ACHN (cell line): Measurements from ENCODE around the gene CRTC1.

ENCODE experiments used
- DNase-seq: peaks from one replicate; pipeline ENCODE4 v3.0.0-alpha.2; 2015
- in situ Hi-C: cut with HindIII; loops from 2 replicates; pipeline ENCODE4 v1.10.0; 2017; ENCODE audit warnings: low sequenced_read_pairs, low pct_ligation_motif_present, low pct_unique_long_range_greater_than_20kb

CRTC1 gene

DNA sequence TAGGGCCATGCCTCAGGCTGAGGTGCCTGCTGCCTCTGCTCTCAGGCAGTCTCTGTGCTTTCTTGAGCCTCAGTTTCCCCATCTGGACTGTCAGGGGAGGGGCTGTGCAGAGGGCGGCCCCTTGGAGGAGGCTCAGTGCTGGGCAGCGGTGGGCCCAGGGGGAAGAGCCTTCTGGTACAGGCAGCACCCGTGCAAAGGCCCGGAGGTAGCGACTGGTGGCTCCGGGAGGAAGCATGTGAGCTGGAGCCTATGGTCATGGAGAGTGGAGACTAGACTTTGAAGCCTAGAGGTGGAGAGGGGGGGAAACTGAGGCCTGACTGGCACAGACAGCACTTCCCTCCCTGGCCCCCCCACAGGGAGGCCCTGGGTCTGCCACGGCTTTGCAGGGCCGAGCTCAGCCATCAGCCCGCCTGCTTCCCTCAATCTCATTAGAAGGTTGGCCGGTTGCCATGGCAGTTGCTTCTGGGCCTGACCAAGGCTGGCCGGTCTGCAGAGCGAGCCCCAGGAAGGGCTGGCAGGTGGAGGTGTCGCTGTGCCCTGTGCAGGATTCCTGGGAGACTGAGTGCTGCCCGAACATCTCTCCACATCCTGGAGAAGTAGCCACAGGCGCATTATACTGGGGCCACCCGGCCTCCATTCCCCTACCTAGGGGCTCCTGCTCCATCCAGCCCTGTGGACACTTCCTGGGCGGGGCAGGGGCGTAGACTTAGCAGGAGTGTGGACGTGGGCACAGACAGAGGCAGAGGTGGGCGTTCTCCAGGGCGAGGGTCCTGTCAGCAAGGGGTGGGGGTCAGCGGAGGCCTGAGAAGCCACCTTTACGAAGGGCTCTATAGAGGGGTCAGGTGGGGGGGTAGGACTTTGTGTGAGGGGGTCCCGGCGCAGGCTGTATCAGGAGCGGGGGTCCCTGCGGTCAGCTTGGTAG is 53.2 kb downstream of the CRTC1 start:
- in situ Hi-C loops: no loop called here
- no peak for DNase-seq

DNA sequence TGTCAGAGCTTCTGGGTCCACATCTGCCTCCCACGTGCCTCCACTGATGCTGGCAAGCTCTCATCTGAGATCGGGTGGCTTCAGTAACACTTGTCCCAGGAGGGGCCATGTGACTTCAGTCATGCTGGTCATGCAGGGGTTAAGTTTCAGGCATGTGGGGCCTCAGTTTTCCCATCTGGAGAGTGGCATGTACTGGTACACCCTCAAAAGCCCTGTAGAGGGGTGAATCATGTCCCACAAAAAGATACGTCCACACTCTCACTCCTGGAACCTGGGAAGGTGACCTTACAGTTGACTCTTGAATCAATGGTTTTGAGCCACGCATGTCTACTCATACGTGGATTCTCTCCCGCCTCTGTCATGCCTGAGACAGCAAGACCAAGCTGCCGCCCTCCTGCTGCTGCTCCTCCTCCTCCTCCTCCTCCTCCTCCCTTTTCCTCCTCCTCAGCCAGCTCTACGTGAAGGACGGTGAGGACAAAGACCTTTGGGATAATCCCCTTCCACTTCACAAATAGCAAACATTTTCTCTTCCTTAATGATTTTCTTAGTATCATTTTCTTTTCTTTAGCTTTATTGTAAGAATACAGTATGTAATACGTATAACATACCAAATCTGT is 54.0 kb downstream of the CRTC1 start:
- DNase-seq: no peak
- in situ Hi-C loops: no loop called here

DNA sequence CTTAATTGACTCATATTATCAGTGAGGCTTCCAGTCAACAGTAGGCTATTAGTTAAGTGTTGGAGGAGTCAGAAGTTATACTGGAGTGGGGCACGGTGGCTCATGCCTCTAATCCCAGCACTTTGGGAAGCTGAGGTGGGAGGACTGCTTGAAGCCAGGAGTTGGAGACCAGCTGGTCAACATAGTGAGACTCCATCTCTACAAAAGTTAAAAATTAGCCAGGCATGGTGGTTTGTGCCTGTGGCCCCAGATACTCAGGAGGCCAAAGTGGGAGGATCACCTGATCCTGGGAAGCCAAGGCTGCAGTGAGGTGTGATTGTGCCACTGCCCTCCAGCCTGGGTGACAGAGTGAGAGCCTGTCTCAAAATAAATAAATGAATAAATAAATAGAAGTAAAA is 54.5 kb downstream of the CRTC1 start:
- in situ Hi-C loops: no loop called here
- peak; percentile 25 for DNase-seq

DNA sequence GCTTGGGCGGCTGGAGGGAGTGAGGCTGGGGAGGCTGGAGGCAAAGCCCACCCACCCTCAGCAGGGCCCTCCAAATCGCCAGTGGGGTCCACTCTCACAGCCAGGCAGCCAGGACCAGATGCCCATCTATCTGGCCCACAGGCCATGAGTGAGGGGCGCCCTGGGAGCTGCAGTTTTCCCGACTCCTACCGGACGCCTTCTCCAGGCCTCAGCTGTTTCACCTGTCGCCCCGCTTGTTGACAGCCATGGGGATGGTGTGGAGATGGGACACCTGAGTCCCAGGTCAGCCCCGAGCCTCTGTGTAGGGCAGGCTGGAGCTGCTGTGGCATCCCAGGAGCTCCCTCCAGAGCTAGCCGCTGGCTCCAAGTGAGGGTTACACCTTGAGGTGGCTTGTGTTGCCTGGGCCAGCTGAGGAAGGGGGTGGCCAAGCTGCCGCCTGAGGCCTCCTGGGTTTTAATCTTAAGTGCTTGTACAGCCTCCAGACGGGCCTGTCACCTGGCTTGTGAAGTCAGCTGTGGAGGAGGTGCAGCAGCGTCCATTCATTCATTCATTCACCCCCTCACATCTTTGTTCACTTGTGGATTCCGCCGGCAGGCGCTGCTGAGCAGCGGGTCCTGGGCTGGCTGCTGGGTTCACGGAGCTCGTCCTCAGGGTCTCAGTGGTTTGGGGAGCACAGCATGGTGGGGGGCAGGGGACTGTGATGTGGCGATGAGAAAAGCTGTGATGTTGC is 55.6 kb downstream of the CRTC1 start:
- in situ Hi-C loops: no loop called here

DNA sequence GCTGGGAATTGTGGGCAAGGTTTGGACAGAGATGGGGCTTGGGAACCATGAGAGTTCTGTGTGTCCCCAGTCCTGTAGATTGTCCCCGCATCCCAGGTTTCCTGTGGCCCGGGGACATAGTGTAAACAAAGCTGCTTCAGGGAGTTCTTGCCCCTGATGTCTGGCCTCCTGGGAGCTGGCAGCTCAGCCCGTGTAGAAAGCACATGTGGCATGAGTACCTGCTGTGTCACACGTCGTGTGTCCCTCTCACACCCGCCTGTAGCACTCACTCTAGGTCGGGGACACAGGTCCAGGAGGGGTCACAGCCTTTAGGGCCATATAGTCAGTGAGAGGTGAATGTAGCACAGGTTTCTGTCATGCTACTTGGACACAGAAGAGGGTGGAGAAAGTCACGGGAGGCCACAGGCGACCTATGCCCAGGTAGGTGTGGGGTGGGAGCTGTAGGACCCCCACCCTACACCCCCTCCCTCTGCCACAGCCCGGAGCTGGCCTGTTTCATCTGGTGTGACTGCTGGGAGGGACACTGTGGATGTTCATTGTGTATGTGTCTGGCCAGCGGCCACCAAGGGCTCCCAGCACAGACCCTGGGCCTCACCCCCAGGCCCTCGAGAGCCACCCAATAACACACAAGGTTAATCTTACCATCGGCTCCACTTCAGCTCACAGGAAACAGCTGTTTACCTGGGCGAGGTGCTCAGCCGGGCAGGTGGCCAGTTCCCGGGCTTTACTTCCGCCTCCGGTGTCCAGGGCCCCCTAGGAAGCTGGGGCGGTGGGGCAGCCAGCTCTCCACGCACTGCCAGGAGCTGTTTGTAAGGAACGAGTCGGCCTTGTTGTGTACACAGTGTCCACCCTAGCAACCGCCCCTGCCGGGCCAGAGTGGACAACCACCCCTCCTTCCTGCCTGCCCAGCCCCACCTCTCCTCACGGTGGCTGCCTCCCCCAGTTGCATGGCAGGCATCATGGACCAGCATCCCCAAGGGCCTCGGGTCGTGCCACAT is 57.9 kb downstream of the CRTC1 start:
- in situ Hi-C loops: no loop called here
- no peak for DNase-seq

More for the DNA sequence above, 55.6 kb downstream of the CRTC1 start:
- DNase-seq: no peak

DNA sequence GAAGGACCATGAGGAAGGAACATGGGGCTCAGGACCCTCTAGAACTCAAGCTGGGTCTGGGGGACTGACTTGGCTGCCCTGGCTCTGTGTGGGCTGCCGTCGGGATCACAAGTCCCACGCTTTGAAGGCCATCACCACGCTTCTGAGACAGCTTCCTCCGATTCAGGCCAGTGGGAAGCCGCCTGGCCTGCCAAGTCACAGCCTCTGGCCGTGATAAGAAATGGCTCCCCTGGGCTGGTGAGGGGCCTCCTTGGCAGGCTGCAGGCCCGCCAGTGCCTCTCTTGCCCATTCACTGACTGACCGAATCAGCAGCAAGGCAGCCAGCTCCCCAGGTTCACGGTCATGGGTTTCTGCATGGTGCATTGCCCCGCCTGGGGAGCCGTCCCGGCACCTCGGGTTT is 58.8 kb downstream of the CRTC1 start:
- in situ Hi-C loops: no loop called here
- DNase-seq: no peak

DNA sequence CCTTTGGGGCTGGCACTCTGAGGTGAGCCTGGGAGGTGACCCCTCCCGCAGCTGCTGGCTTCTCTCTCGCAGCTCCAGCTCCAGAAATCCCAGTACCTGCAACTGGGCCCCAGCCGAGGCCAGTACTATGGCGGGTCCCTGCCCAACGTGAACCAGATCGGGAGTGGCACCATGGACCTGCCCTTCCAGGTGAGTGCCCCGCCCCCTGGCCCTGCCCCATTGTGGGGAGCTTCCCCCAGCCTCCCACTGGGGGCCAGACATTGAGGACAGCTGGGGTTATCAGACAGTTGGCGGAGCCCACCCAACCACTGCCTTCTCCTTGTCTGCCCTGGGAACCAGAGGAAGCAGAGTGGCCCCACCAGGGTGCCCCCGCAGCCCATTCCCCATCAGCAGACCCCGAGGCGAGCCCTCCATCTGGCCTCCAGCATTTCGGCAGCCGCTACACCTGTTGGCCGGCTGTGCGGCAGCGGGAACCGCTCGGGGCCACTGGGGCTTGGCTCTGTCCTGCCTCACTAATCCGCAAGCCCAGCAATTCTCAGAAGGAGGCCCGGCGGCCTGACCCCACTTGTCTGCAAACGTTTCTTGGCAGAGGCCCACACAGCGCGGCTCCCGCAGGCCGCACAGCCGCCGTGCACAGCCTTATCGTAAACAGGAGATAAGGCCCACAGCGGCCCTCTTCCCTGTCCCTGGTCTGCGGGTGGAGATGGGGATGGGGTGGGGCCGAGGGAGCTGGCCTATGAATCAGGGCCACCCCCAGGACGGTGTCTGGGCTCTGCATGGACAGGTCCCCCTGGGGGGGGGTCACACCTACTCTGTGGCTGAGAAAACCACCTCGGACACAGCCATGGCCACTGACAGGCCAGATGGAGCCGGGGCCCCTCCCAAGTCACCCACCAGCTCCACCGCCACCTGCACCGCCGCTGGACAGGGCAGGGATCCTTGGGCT is 59.6 kb downstream of the CRTC1 start:
- DNase-seq: no peak
- in situ Hi-C loops: no loop called here

DNA sequence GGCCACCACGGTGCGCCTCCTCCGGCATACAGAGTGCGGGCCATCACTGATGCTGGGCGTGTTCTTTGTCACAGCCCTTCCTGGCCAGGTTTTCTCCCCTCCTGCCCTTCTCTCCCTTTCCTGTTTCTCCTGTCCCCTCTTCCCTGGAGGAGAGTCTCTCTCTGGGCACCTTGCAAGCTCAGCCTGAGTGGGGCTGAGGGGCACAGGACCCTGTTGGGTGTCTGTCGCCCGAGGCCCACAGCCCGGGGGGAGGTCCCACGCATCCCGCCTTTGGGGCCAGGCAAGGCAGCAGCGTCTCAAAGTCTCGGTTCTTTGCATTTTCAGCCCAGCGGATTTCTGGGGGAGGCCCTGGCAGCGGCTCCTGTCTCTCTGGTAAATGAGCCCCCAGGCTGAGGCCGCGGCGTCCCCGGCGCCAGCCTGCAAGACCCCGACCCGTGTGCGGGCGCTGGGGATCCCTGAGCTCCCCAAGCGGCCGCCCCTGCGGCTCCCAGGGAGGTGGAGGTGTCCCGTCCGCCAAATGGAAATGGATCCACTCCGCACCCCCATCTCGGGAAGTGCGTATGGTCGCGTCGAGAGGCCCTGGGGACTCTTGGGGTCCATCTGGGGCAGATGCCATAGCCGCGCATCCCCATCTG is 60.4 kb downstream of the CRTC1 start:
- no peak for DNase-seq
- in situ Hi-C loops: no loop called here

DNA sequence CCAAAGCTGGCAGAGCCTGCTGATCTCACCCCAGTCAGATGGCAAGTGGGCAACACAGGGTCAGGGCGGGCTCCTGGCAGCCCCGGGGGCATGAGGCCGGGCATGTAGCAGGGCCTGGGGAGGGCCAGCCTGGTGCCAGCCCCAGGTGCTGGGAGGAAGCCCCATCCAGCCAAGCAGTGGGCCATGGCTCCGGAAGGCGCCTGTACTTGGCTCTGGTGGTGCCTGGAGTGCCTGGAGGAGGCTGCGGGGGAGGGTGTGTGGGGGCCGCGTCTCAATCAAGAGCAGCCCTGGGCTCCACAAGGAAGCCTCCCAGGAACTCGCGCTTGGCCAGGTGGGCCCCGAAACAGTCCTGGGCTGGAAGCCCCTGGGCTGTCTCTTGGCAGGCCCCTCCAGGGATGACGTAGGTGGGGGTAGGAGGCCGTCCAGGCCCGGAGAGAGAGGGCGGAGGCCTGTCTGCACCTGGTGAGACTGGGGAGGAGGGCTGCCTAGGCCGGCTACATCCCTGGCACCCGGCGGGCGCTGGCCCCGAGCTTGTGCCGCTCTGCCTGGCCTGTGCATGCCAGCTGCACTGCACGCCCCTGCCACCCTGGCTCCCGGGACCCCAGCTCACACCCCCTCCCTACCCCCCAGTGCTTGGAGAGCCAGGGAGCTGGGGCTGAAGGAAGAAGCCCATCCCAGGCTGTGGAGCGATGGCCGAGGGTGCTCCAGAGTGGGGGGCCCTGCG is 61.7 kb downstream of the CRTC1 start:
- DNase-seq: no peak
- in situ Hi-C loops: no loop called here

DNA sequence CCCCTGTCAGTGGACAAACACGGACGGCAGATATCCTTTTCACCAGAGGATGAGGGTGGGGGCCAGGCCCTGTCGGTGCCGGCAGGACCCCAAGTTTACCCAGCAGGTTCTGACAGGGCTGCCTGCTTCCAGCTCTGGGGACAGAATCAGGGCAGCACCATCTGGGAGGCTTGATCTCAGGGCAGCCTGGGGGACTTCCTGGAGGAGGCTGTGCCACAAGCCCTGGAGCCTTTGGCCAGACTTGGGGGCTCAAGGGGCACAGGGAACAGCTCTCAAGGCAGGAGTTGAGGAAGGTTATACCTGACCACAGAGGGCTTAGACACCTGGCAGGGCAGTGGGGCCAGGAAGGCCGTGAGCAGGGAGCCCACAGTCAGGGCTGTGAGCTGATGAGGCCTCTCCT is 62.5 kb downstream of the CRTC1 start:
- in situ Hi-C loops: no loop called here
- no peak for DNase-seq

DNA sequence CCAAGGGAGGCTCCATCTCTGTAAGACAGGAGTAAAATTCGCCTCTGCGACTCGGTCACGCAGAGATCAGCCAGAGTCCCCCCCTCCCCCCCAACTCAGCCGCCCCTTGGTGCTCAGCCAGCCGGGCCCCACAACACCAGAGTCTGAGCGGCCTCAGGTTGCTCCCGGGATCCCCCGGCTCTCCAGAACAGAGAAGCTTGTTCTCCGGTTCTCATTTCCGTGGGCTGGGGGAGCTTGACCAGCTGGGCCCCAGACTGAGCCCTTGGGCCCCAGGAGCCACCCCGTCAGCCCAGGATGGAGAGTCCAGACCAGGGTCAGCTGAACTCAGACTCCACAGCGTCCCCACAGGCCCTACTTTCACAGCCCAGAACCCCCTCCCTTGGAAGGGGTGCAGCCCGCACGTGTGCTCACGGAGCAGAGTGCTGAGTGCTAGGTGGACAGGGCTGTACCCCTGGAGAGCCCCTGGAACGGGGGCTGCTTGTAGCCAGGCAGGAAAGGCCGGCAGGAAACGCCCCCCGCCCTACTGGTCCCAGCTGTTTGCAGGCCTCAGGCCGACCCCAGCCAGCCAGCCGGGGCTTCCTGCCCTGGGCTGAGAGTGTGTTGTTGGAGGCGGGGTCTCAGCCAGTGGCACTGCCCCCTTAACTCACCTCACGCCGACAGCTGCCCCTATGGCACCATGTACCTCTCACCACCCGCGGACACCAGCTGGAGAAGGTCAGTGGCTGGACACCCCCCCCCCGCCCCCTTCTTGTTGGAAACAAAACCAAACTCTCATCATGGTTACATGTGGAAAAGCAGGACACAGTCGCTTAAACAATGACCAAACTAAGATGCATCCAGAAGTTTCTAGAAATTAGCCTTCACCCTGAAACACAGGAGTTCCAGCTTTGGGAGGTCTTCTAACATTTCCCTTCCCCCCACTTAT is 63.2 kb downstream of the CRTC1 start:
- in situ Hi-C loops: no loop called here
- no peak for DNase-seq

DNA sequence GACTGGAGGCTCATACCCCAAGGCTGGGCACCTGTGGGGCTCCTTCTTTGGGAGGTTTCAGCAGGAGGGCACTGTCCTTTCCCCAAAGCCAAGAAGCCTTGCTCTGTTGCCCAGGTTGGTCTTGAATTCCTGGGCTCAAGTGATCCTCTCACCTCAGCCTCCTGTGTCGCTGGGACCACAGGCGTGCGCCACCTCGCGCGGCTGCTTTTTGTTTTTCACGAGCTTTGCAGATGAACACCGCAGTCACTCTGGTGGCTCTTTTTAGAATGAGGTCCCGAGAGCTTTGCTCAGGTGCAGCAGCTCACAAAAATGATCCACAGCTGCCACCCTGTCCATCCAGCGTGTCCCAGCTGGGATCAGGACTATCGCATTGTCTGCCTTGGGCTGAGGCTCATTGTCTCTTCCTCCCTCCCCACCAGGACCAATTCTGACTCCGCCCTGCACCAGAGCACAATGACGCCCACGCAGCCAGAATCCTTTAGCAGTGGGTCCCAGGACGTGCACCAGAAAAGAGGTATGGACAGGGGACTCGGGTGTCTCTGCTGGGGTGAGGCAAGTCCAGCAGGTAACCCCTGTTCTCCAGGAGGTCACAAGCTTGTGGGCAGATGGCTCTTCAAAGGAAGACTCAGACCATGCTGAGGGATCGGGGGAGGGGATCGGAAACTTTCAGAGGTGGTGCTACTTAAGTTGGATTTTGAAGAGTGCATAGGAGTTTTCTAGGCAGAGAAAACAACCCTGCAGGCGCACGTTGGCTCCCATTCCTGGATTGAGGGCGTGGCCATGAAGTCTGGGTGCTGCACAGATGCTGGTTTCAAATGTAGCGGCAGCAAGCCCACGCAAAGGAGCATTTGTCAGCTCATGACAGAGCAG is 66.1 kb downstream of the CRTC1 start:
- in situ Hi-C loops: no loop called here
- no peak for DNase-seq

DNA sequence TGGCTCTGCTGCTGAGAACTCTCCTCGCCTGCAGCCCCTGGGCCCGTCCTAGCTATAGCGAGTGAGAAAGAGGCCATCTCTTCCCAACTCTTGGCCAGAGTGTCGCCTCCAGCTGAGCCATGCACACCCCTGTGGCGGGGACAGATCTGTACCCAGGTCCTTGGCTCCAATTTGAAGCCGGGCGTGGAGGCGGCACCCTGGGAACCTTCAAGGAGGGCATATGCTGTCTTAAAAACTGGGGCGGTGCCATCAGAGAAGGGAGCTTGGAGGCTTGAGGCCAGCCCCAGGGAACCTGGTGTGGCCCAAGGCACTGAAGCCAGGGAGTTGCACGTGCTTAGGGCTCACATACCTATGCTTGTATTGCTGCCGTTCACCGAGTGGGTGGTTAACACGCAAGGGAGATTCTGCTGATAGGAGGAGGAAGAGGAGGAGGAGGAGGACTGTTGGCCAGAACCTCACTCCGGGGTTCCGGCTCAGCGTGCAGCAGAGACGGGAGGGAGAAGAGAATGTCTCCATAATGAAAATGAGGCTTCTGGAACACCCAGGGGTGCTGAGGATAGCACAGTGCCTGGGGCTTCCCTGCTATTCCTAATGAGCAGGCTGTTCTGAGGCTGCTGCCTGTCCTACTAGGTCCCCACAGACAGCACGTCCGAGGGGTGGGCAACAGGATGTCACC is 67.0 kb downstream of the CRTC1 start:
- no peak for DNase-seq
- in situ Hi-C loops: no loop called here

DNA sequence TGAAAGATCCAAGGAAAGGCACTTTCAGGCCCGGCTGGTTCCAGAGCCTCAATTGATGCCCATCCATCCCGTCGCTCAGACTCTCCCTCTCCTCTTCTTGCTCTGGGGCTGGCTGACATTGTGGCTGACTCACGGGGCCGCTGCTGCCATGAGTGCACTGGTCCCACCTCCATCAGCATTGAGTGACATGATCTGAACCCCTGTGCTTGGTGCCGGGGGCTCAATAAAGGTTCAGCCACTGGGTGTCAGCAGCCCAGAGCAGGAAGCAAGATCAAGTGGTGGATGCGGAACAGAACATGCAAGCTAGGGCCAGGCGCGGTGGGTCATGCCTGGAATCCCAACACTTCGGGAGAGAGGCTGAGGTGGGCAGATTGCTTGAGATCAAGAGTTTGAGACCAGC is 68.1 kb downstream of the CRTC1 start:
- in situ Hi-C loops: no loop called here
- no peak for DNase-seq
